Activated naive CD4-positive, alpha-beta T cell treated with anti-CD3 and anti-CD28 coated beads, Interleukin-2, amount 50 U/mL, for 16 hours (primary cell): ENCODE measurements around the gene GPR45.

Experiments
- DNase-seq: peaks from one replicate; pipeline ENCODE4 v3.0.0-alpha.2; 2020

GPR45 gene

GRCh38 chr2:105255979-105256378, 14.4 kb downstream of the GPR45 start:
- DNase-seq = no peak

DNA sequence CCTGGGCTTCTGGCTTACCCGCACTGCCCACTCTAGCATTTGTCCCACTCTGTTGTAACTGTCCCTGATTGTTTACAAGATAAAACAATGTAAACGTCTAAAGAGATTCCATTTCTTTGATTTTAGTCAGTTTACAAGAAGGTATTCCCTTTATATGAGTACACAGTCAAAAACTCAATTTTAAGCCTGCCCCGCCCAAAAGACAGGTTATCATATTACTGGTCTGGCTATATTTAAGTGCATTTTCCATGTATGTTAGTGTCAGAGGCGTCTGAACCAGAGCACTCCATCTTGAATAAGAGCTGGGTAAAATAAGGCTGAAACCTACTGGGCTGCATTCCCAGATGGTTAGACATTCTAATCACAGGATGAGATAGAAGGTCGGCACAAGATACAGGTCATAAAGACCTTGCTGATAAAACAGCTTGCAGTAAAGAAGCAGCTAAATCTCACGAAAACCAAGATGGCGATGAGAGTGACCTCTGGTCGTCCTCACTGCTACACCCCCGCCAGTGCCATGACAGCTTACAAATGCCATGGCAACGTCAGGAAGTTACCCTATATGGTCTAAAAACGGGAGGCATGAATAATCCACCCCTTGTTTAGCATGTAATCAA, 15.0 kb downstream of the GPR45 start:
- no peak for DNase-seq

DNA sequence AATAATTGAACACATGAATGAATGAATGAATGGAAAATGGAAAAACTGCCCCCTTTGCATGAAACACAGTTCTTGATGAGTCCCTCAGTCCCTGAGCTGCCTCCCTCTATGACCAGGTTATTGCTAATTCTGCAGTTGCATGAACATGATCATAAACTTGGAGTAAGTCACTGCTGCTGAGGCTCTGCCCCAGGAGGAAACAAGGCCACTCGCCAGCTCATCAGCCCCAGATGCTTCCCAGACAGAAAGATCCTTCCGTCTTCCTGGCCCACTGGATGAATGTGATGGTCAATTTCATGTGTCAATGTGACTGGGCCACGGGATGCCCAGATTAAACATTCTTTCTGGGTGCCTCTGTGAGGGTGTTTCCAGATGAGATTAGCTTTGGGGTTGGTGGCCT, 16.4 kb downstream of the GPR45 start:
- no peak for DNase-seq

- DNase-seq = no peak
These were observed 17.4 kb downstream of the GPR45 start for GRCh38 chr2:105258835-105259350.

- no peak for DNase-seq
These were observed 19.5 kb downstream of the GPR45 start for GRCh38 chr2:105261061-105261460.

- DNase-seq = no peak
These were observed 21.1 kb downstream of the GPR45 start for GRCh38 chr2:105262651-105263091.

GRCh38 chr2:105269426-105269825, 27.9 kb downstream of the GPR45 start:
- no peak for DNase-seq

DNA sequence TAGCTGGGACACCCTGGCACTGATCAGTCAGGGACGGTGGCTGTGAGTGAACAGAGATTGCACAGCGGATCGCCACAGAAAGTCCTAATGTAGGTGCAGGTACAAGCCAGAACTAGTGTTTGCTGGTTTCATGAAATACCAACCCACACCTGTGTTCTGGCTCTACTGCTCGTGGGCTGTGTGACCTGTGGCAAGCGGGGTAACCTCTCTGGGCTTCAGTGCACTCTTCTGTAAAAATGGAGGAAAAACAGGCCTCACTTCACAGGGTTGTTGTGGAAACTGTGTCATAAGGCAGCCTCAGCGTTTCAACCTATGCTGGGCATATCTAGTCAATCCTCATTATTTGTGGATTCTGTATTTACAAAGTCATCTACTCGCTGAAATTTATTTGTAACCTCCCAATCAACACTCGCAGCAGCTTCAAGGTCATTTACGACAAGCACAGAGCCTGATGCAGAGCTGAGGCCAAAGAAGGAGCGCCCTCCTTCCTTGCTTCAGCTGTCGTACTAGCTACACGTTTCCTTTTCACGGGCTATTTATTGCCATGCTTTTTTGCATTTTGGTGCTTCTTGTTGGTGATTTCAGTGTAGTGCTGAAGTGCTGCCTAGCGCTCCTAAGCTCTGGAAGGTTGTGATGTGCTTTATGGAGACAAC, 30.0 kb downstream of the GPR45 start:
- DNase-seq = no peak

DNA sequence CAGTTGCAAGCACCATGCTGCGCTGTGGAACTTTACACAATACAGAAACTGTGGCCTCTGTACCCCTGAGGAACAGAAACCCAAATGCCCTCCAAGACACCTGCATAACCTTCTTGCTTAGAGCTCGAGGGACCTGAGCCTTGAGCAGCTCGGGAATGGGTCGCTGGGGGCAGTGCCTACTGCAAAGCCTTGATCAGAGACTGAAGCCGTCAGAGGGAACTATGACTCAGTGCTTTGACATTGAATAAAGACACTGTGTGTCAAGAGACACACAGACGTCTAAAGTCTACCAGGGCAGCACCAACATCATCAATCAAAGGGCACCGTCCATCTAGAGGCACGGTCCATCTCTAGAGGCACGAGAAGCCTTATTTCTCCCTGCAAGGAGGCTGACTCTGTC, 30.6 kb downstream of the GPR45 start:
- DNase-seq = no peak

- no peak for DNase-seq
These were observed 32.5 kb downstream of the GPR45 start for GRCh38 chr2:105274046-105274445.

DNA sequence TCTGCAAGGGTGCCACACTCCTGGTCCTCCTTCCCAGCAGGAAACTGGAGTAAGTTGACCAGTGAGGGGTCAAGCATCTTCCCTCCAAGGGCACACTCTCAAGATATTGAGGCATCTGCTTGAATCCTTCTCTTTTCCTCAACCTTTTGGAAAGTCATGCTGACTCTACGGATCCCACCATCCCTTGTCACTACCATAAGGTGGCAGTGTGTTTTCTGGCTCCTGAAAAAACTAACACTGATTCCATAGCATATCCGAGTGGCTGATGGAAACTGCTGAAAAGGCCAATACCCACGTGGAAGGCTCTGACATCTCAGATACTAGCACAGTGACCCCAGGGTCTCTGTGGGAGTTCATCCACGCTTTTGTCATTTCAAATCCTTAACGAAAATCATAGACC, 37.1 kb downstream of the GPR45 start:
- no peak for DNase-seq

- DNase-seq = no peak
These were observed 37.6 kb downstream of the GPR45 start for GRCh38 chr2:105279126-105279525.

DNA sequence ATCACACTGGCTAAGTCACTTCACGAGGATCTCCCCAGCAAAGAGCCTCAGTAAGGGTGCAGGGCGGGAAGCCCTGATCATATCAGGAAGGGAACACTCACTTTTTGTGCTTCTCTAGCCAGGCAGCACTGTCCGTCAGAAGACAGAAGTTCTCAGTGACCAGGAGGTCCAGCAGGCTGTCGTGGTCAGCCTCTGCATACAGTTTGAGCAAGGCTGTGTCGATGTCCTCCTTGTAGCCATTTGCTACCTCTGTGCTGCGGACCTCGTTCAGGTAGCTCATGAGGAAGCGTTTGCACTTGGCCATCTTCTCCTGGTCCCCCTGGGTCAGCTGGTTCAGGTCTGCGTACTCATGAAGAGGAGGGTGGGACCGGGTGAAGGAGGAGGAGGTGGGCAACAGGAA, 38.7 kb downstream of the GPR45 start:
- no peak for DNase-seq

DNA sequence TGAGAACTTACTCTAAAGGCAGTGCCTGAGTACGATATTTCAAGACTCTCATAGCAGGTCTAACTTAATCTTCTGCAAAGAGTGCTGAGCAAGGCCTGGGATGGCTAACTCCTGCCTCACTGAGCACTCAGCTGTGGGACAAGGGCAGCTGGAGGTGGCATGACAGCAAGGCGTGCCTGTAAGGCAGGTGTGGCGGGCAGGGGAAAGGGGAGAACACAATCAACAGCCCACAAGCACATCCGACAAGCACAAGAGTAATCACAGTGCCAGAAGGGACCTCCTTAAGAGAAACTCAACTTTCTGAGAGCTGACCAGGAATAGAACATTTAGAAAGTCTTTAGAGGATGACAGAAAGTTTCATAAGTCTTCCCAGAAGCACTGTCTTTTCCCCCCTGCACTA, 42.0 kb downstream of the GPR45 start:
- no peak for DNase-seq

- DNase-seq = peak; percentile 25
These were observed 46.1 kb downstream of the GPR45 start for GRCh38 chr2:105287692-105288091.

DNA sequence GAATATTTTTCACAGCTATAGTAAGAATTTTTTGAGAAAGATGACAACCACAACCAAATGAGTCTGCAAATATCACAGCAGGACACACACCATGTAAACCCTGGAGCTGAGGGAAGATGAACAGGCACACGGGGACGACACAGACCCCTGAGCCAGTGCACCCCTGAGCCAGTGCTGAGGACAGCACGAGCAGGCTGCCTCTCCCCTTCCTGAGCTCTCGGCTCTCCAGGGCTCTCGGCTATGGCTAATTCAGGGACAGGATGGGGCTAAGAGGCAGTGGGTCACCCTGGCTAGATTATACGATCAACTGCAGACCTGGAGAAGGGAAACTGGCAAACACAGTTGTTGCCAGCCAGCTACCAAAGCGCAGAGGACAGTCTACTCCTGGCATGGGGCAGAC, 46.6 kb downstream of the GPR45 start:
- no peak for DNase-seq

DNA sequence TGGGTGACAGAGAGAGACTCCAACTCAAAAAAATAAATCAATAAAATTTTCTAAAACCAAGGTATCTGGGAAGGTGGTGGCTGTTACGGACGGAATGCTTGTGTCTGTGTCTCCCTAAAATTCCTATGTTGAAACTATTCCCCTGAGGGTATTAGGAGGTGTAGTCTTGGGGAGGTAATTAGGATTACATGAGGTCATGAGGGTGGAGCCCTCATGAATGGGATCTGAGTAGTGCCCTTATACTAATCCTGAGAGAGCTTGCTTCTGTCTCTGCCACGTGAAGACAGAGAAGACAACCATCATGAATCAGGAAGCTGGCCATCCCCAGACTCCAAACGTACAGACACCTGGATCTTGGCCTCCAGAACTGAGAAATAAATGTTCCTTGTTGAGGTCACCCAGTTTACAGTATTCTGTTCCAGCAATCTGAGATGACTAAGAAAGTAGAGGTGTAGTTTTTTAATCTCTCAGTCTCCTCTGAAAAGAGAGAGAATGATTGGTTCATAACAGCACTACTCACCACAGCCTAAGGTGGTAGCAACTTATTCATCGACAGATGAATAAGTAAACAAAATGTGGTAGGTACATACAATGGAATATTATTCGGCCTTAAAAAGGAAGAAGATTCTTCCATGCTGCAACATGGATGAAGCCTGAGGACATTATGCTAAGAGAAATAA, 49.6 kb downstream of the GPR45 start:
- no peak for DNase-seq

DNA sequence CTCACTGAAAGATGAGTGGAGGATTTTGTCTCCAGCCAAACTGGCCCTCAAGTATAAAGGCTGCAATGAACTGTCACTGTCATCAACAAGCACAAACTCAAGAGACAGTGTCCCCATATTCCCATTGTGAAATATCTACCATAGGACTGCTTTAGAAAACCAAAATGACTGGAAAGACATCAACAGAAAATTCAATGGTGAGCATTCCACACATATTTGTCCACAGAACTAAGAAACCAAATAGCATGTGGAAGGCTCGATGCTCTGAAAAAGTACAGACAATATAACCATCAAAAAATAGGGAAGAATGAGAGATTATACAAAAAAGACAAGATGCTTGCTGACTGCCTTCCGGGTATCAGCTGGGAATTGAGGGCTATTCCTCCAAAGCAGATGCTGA, 50.4 kb downstream of the GPR45 start:
- no peak for DNase-seq
